HCT116 (cell line): ENCODE results near the gene PLAGL1.

ENCODE experiments used
- CTCF ChIP-seq, 3 experiments: fragments of 200-600 bp in 1 of 3; sonication (generic) in 1 of 3; IDR thresholded peaks in 2 of 3; conservative IDR thresholded peaks in 1 of 3; 2 replicates each; pipeline ENCODE4 v1.5.1; 2012 to 2017; ENCODE audit warnings: low read depth in 2 of 3, low read length in 2 of 3, antibody characterized with exemption in 1 of 3, borderline replicate concordance in 1 of 3, control low read depth in 1 of 3, mild to moderate bottlenecking in 1 of 3, mixed read lengths in 1 of 3, mixed run types in 1 of 3, moderate library complexity in 1 of 3; ENCODE audit not compliant: insufficient read depth in 1 of 3
- POLR2A ChIP-seq: IDR thresholded peaks from 2 replicates; pipeline ENCODE4 v1.7.0; 2011; ENCODE audit warnings: borderline replicate concordance; ENCODE audit not compliant: insufficient read depth, insufficient read length; ENCODE audit errors: extremely low read depth
- SIN3A ChIP-seq: IDR thresholded peaks from 2 replicates; pipeline ENCODE4 v1.6.1; 2012; ENCODE audit warnings: low read depth

GRCh38 chr6:143955971-143956370 is 52.1 kb downstream of the PLAGL1 start:
- TF ChIP-seq POLR2A (no peak), CTCF (IDR thresholded peaks at IDR 0.05 in 2 of 3, conservative IDR thresholded peaks at IDR 0.05 in 1 of 3; ENCODE audit: borderline replicate concordance in 1 of 3, insufficient read depth in 1 of 3, low read depth in 2 of 3, low read length in 2 of 3) (no peak), SIN3A (no peak)
